T follicular helper cell (primary cell): ENCODE results near the gene SLC8A1.

Source experiments
- DNase-seq: peaks from one replicate; pipeline ENCODE4 v3.0.0-alpha.2; 2020; ENCODE audit warnings: low read depth

The SLC8A1 gene

GRCh38 chr2:40386177-40386576 is 65.7 kb downstream of the SLC8A1 start:
- DNase-seq: no peak

- DNase-seq: no peak
Measured at GRCh38 chr2:40384714-40385113, 67.2 kb downstream of the SLC8A1 start.

DNA sequence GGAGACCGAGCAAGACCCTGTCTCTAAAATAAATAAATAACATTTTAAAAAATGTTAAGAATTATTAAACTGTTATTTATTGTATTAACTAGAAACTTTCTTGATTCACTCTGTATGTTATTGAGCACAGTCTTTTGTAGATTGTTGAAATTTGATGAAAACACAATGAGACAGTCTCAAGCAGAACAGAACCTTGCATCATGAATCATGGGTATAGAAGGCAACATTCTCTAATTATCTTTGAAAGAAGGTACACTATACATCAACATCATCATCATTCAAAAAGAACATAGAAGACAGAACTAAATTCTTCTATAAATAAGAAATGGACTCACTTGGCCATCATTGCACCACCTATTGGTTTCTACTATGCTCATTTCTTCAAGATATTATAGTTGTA is 67.7 kb downstream of the SLC8A1 start:
- DNase-seq: no peak

DNA sequence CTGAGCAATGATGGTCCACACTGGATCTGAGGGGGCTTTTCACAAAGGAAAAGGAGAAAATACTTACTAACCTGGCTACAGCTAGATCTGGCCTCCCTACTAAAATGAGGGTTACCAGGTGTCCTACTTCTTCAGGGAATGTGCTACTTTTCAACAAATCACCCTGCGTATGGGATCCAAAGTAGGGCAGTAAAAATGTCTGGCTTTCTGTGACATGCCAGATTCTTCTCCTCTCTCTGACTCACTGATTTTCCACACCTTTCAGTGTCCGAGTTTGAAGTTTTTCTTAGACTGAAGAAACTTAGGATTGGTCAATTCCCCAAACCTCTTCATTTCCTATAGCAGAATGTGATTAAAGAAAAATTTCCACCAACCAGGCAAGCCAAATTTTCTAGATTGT is 71.2 kb downstream of the SLC8A1 start:
- DNase-seq: no peak

GRCh38 chr2:40380041-40380440 is 71.8 kb downstream of the SLC8A1 start:
- DNase-seq: no peak

DNA sequence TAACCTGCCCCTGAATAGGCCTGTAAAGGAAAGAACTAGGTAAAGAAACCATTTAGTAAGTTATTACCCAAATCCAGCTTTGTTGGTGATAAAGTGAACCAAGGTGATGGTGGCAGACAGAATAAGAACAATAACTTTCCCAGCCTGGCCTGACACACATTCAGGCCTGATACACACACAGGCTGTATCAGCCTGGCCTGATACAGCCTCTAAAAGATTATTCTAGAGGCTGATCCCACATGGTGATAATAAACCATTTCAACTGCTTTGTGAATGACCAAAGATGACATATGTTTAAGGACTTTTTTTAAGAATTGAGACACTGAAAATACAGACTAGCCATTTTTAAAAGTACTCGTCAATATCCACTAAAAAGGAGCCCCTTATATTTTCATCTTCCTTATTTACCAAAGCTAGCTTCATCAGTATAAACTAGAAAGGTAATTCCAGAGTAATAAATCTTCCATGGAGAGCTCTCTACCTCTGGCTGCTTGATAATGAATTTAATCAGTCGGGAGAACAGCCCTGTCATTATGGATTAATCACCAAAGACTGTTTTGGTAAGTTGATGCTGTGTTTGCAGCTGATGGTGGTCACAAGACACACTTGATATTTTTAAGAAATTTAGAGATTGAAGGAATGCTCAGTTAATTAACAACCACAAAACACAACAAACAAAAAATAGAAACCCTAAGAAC is 77.2 kb downstream of the SLC8A1 start:
- no peak for DNase-seq

DNA sequence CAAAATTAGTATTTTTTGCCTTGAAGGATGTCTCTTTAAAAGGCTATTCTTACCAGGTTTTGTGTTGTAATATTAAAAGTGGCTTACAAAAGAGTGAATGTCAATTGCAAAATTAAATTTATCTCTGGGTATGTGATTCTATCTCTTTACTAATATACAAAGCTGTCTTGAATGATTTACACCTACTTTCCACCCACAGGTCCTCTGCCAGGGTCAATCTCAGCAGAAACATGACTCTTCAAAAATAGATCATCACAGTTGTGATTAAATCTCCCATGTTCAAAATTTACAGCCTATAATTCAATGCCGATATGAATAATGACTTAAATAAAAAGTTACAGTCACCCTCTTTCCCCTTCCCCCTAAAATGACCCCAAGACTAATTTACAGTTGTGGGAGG is 78.8 kb downstream of the SLC8A1 start:
- DNase-seq: no peak

GRCh38 chr2:40372283-40372985 is 79.5 kb downstream of the SLC8A1 start:
- no peak for DNase-seq

GRCh38 chr2:40371525-40372282 is 80.2 kb downstream of the SLC8A1 start:
- DNase-seq: no peak

DNA sequence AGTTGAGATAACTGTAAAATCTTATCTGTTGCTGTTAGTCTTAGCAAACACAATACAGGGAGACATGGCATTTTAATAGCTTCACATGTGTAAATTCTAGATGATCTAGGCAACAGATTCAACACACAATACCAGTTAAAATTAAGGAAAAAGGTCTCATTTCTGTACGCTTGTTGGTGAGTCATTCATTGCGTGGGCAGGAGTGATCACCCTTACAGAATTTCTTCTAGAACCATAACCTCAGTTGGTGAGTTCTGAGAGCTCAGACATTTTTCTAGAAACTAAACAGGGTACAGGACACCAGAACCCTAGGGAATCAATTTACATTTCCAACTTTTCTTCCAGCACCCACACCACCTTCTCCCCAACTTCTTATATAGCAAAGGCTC is 81.9 kb downstream of the SLC8A1 start:
- no peak for DNase-seq

DNA sequence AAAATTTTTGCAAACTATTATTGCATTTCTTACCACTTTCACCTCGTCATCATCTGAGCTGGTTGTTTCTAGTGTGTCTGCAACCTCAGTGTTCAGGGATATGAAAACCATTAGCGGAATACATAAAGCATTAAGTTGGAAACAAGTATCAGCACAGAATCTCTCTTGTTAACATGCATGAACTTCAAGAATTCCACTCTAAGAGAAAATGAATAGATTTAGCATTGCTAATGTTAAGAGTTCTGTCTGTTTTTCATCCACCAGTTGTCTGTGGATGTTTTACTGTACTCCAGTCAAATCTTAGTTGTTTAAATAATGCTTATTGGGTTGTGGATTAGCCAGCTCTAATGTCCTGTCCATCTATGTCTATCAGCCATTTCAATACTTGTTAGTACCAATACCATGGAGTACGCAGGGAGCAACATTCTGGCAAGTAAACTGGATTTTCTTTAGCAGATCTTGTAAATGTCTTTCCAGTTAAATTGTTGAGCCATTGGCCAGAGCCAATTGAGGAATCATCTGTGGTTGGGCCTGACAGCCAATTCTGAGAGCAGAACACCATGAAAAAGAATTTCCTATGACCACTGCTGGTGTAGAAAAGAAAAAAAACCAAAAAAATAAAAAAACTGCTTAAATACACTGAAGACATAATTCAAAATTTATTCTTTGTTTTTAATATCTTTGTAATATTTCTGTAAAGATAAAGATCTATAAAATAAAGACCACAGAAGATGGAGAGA is 82.5 kb downstream of the SLC8A1 start:
- no peak for DNase-seq

DNA sequence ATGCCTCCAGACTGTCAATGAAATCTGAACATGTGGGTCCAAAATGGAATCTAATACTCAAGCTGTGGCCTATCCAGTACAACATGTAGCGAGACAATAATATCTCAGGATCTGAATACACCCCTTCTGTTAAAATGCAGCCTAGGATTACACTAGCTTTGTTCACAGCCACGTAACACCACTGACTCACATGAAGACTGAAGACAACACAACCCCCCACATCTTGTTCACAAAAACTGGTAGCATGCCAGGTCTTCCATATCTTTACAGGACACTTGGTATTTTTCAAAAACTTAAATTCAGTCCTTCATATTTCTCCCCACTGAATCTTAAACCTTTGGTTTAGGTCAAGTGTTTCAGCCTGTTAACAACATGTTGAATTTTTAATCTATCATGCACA is 84.2 kb downstream of the SLC8A1 start:
- DNase-seq: no peak

DNA sequence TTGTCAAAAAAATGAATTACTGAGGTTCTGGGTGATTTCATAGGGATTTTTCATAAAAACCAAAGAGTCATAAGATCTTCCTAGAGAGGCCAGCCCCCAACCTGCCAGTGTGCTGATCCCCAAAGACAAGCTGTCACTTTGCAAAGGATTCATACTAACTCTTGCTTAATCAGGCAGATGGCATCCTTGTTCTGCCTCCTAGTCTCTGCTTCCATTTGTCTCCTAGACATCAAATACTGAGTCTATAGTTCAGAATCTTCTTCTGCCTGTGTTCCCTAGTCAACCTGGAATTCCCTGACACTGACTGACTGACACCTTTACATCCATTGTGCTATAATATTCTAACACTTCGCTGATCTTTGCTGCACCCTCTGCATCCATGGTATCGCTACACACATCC is 84.9 kb downstream of the SLC8A1 start:
- no peak for DNase-seq

GRCh38 chr2:40364151-40364874 is 87.6 kb downstream of the SLC8A1 start:
- no peak for DNase-seq

- DNase-seq: no peak
Measured at GRCh38 chr2:40363631-40364030, 88.3 kb downstream of the SLC8A1 start.

DNA sequence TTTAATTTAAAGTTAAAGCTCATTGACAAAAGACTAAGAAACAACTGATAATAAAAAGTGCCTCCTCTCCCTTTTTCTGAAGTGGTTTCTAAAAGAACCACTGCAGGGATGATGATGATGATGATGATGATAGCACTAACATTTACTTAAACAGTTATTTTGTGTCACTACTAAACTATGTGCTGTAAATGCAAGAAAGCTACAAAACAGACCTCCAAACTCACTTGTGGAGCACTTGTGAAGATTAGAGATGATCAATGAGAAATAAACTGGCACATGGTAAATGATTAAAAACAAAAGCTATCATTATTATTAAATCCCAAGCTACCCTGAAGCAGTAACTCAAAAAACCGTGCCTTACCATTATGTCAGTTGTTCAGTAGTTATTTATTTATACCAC is 88.7 kb downstream of the SLC8A1 start:
- DNase-seq: no peak

- DNase-seq: no peak
Measured at GRCh38 chr2:40361478-40361877, 90.4 kb downstream of the SLC8A1 start.

- DNase-seq: no peak
Measured at GRCh38 chr2:40360652-40361051, 91.2 kb downstream of the SLC8A1 start.

DNA sequence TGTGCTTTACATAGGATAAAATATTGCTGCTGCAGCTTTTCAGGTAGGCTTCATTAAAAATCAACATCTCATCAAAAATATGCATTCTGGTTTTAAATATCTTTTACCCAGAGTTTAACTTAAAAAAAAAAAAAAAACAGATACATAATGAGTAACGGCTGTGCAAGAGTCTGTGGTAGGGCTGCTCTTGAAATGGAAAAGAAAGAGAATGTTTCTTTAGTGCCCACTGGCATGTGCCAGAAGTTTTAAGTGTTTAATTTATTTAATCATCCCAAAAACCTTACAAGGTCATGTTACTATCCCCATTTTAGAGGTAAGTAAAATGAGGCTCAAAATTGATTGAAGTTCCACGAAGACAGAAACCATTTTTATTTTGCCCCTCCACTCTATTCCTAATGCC is 92.1 kb downstream of the SLC8A1 start:
- DNase-seq: no peak

DNA sequence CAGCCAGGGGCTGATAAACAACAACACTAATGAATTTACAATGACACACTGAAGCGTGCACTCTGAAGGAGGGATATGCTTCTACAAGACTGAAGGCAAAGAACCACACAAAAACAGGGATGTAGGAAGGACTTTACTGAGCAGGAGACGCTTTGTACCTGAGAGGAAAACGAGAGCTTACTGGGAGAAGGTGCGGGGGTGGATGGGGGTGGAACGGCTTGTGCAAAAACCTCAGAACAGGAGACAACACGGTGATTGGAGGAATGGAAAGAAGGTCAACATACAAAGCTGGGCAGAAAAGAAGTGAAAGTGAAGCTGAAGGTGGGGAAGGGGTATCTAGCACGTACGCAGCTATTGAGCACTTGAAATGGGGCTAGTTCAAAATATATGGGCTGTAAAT is 93.1 kb downstream of the SLC8A1 start:
- DNase-seq: no peak

DNA sequence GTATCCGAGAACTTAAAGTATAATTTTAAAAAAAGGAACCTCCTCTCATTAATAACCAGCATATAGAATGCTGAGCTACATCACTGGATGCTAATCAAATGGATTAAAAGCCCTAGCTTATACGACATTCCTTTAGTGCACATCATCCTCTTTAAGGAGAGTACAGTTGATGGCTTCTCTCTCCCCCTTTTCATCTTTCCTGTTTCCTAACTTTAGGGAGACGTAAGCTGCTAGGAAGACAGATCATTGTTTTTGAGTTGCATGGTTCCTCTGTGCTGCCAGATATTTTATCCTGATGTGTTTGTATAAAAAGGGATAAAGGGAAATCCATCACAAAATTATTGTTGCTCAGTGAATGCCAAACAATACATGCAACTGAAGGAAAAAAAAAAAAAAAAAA is 94.2 kb downstream of the SLC8A1 start:
- DNase-seq: no peak

GRCh38 chr2:40355451-40355850 is 96.4 kb downstream of the SLC8A1 start:
- DNase-seq: no peak
